Activated T-cell treated with anti-CD3 and anti-CD28 coated beads, Interleukin-2, amount 50 U/mL, for 48 hours (primary cell): ENCODE data around the gene ZSWIM2.
"Not testable (repeated sequence)": the region's sequence is repeated elsewhere in the genome, so short reads cannot be mapped to it uniquely, and the experiment has no call there.

Experiments
- DNase-seq, 2 experiments: peaks; one replicate each; pipeline ENCODE4 v3.0.0-alpha.2; 2020

The ZSWIM2 gene, protein sequence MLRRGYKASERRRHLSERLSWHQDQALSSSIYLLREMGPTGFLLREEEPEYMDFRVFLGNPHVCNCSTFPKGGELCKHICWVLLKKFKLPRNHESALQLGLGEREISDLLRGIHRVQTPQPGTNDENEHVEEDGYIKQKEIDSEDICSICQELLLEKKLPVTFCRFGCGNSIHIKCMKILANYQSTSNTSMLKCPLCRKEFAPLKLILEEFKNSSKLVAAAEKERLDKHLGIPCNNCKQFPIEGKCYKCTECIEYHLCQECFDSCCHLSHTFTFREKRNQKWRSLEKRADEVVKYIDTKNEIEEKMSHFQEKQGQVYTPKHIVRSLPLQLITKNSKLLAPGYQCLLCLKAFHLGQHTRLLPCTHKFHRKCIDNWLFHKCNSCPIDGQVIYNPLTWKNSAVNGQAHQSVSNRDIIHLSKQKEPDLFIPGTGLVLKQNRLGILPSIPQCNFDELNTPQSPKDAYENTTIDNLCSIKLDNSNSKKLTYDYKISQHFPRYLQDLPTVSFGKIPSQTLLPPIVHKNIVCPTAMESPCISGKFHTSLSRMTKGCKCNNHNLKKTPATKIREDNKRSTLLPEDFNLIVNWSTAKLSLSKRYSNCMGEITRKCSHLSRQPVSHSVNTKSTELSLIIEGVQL

DNA sequence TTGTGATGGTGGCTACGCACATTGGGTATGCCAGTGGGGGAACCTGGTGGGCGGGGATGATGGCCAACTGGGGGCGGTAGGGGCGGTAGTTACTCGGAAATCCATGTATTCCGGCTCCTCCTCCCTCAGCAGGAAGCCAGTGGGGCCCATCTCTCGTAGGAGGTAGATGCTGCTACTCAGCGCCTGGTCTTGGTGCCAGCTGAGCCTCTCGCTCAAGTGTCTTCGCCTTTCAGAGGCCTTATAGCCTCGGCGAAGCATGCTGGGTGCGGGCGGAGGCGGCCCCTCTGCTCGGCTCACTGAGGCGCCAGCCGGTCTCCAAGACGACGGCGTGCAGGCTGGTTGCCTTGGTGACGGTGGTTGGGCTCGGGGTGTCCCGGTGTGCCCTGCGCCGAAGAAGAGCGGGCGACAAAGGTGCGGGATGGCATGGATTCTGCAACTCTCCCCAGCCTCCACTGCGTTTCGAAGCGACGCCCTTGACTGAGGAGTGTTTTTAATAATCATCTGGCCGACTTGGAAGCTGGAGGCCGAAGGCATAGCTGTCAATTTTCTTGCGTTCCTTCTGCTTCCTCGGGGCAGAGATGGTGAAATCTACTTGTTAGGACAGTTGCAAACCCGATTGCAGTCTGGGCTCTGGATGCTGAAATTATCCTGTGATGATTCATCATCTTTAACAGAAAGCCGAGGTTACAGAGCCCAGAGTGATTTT, at the start of gene ZSWIM2:
TSS of gene ZSWIM2 (minus strand) at position 298 of the 706 bp plus-strand sequence. CDS start at position 258, 40 bp downstream.
- peak; percentile 22 to 32 for DNase-seq

DNA sequence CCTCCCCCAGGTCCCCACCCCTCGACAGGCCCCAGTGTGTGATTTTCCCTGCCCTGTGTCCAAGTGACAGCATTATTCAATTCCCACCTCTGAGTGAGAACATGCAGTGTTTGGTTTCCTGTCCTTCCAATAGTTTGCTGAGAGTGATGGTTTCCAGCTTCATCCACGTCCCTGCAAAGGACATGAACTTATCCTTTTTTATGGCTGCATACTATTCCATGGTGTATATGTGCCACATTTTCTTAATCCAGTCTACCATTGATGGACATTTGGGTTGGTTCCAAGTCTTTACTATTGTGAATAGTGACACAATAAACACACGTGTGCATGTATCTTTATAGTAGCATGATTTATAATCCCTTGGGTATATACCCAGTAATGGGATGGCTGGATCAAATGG, 47.2 kb upstream of the ZSWIM2 start:
- DNase-seq: not testable (repeated sequence)

DNA sequence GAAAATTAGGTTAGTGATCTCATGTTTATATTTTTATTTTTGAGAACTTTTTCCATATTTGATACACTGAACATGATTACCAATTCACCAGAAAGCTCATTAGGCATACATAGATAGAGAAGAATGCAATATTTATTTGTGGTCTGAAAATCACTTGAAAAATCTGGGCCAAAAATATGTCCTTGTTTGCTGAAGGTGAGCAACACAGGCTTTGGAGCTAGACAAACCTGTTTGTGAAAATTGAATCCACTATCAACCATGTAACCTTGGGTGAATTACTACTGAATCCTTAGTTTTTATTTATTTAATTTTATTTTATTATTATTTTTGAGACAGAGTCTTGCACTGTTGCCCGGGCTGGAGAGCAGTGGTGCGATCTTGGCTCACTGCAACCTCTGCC, 46.5 kb upstream of the ZSWIM2 start:
- no peak for DNase-seq

DNA sequence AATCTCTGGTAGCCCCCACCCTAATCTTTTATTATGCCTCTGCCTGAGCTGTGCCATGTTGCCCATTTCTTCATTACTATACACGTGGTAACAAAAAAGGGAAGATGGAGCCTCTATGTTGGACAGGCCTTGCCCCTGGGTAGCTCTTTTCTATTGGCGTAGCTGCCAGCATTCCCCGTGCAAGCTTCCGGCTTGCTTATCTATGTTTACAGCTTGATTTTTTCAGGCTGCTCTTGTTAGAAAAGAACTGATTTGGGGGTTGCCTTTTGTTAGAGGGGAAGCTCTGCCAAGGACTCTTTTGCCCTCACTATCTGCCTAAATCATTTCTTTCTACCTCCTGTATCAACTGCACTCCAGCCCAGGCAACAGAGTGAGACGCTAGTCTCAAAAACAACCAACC, 45.5 kb upstream of the ZSWIM2 start:
- no peak for DNase-seq

DNA sequence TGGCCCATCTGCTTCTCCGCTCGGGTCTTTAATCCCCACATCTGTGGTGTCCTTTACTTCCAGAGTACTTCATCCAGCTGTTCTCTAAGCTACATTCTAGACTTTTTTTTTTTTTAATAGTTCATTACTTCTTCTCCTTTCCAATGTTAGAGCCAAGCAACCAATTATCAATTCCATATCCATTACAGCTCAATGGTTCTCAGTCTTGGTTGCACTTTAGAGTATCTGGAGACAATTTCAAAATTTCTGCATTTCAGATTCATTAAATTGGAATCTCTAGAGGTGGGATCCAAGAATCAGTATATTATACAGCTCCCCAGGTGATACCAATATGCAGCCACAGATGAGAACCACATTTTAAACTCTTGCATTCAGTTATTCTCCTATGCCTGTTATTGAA, 43.9 kb upstream of the ZSWIM2 start:
- DNase-seq: no peak

DNA sequence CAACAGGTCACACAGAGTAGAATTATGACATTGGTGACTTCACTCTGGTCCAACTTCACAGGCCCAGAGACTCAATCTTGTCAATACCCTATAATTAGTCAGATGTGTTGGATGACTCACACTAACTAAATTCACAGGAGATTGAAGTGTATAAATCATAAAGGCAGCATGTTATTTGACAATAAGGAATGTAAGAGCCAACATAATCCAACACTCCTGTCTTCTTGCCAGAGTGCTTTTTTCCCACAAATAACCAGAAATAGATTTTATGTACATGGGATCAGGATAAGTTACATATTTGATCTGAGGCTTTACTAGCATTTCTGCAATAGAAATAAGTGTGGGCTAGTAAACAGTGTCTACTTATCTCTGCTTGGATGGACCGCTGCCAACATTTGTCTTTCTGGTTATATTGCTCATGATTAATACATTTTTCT, 42.2 kb upstream of the ZSWIM2 start:
- DNase-seq: no peak

DNA sequence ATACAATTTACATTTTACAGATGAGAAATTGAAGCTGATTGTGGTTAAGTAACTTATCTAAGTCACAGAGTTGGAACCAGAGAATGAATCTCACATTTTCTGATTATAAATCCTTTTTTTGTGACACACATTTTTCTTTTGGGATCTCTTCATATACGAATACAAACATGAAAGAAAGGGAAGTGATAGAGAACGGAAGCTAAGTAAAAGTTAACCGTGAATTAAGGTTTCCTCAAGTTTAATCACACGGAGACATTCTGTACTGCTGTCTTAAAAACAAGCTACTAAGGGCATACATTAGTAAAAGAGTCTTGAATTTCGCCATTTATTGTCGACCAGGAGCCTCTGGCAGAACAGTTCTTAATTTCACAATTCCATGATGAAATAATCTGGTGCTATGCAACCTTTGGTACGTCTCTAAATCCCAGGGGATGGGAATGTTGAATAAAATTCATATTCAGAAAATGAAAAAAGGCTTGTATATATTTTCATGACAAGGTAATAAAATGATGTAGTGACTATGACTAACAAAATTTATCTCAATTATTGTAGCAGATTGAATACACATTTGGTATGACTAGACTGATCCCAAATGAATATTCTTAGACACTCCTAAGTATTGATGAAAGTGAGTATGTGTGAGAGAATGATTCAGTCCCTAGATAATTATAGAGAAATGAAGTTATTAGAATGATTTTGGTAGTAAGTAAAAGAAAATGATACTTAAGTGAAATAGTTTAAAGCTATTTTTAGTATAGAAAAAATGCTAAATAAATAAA, 40.3 kb upstream of the ZSWIM2 start:
- no peak for DNase-seq

DNA sequence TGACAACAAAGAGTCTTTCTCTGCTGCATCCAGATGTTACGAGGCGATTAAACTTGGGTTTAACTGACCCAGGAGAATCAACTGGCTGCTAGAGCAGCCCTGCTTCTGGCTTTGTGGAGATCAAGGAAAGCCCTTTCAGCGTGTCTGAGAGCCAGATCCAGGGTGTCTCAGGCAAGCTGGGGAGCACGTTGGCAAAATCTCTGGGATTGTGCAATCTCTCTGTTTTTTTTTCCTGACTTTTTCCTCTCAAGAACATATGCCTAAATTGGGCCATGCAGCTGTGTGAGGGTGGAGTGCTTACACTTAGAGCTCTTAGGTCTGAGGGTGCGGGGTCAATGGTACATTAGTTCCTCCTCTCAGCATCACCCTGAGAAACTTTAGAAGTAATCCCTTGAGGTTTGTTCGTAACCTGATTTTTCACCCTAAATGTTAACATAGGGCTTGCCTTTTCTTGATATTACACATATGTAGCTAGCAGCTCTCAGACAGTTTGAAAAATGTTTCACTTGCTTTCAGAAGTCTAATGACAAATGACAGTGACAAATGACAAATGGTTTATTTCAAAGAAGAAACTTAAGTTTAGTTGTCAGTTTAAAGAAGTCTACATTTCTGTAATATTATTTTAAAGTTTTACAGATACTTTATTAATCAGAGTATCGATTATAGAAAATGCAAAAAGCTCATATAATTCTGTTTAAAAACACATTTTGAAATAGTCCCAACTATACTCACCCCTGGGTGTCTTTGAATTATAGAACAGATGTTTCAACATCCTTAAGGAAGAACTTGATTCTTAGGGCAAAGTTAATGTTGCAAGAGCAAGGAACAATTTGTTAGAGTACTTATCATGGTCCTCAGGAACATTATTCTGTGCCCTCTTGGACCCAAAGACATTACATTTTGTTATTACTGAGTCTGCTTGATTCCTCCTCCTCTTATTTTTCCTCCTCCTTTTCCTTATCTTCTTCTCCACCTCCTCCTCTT, 38.4 kb upstream of the ZSWIM2 start:
- DNase-seq: no peak

DNA sequence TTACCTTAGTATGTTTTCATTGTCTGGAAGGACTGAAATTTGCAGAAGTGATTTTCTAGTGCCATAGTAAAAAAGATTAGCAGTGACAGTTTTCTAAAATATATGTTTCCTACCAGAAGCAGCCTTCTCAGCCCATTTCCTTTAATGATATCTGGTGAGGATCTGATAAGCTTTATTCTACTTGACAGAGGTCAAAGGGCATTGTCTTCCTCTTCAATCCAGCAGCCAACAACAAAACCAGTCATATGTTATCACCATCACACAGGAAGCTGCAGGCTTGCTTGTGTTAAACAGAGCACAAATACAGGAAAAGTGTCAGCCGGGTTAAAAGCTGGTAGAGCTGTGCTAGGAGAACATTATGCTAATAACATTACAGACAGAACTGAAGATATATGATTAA, 35.6 kb upstream of the ZSWIM2 start:
- no peak for DNase-seq

DNA sequence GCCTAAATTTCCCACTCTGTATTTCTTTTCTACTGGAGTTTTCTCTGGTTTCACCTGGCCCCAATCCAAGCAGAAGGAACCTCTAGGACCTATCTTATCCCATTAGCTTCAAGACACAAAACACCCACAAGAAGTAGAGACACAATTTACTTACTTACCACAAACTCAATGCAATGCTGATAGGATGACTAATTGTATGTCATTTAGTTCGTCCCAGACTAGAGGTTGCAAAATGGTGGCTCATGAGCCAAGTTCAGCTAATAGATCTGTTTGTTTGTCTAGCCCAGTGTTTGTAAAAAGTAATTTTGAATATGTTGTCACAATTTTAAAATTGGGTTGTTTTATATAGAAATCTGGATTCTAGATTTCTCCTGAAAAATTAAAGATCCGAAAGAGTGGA, 34.7 kb upstream of the ZSWIM2 start:
- DNase-seq: no peak

DNA sequence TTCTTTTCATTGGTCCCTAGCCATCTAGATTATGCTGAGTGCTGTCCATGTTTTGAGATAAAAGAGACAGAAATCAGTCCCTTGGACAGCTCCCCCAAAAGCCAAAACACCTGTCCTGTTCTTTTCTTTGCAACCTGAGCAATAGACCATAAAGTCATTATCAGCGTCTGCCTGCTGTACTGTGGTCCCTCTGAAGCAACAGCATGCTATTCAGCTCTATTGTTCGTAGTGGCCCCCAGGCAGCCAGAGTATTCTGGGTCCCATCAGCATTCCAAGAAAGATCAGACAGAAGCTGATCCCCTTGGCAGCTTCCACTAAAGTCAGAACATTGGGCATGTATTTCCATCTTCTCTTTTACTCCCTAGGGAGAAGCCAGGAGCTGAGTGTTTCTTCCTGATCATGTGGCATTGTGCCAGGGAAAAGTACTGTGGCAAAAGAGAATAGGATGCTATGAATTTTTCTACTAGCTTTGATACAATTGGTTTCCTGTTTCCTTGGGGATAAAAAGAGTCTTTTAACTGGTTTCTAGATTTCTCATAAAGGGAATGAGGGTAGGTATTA, 33.6 kb upstream of the ZSWIM2 start:
- DNase-seq: no peak

DNA sequence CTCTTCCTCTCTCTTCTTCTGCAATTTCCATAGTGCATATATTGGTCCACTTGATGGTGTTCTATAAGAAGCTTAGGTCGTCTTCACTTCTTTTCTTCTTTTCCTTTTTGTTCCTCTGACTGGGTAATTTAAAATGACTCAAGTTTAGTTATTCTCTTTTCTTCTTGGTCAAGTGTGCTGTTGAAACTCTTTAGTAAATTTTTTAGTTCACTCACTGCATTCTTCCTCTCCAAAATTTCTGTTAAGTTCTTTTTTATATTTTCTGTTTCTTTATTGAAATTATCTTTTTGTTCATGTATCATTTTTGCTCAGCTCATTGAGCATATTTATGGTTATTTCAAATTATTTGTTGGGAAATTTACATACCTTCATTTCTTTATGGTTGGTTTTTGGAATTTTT, 32.7 kb upstream of the ZSWIM2 start:
- DNase-seq: no peak

DNA sequence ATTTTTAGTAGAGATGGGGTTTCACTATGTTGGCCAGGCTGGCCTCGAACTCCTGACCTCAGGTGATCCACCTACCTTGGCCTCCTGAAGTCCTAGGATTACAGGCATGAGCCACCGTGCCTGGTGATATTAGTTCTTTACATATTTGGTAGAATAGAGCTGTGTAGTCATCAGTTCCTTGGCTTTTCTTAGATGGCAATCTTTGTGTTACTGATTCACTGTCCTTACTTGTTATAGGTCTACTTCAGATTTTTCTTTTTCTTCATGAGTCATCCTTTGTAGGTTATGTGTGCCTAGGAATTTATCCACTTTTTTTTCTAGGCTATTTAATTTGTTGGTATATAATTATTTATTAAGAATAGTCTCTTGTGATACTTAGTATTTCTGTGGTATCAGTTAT, 30.3 kb upstream of the ZSWIM2 start:
- DNase-seq: no peak

DNA sequence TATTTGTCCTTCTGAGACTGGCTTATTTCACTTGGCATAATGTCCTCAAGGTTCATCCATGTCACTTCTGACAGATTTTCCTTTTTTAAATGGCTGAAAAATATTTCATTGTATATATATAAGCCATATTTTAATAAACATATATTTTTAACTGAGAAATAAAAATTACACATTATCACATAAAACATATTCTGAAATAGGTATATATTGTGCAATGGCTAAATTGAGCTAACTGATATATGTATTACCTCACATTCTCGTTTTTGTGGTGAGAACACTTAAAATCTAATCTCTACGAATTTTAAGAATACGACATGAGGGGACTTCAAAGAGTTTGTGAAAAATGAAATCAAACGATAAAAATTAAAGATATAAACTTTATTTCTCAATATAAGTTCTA, 25.7 kb upstream of the ZSWIM2 start:
- DNase-seq: no peak

DNA sequence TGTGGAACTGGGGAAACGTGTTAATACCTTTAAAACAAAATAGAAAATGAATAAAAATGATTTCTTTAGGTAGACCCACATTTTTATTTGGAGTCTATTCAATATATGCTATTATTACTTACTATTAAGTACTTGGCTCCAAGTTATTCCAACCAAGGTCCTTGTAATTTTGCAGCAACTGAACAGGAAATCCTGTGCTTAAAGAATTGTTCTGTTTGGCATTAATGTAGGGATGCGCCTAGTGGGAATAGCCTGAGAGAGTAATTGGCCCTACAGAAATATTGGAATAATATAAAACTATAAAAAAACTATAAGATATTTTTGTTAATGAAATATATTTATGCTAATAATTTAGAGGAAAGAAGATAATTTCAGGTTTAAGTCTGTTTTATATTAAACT, 22.9 kb upstream of the ZSWIM2 start:
- DNase-seq: no peak

DNA sequence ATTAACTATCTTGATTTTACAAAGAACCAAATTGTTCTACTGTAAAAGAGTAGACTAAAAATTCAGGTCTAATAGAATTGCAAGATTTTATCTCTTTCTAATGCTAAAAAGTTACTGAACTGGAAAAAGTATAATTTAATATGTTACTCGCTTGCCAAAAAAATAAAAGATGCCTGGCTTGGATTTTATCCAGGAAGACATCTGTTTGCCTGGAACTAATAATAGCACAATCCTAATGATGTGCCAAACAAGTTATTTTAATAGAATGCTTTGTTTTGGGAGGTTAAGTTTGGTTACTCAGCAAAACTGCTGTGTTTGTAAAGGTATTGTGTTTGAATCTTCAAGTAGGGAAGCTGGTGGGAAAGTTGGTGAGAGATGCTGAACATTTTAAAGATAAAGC, 19.4 kb upstream of the ZSWIM2 start:
- DNase-seq: no peak

DNA sequence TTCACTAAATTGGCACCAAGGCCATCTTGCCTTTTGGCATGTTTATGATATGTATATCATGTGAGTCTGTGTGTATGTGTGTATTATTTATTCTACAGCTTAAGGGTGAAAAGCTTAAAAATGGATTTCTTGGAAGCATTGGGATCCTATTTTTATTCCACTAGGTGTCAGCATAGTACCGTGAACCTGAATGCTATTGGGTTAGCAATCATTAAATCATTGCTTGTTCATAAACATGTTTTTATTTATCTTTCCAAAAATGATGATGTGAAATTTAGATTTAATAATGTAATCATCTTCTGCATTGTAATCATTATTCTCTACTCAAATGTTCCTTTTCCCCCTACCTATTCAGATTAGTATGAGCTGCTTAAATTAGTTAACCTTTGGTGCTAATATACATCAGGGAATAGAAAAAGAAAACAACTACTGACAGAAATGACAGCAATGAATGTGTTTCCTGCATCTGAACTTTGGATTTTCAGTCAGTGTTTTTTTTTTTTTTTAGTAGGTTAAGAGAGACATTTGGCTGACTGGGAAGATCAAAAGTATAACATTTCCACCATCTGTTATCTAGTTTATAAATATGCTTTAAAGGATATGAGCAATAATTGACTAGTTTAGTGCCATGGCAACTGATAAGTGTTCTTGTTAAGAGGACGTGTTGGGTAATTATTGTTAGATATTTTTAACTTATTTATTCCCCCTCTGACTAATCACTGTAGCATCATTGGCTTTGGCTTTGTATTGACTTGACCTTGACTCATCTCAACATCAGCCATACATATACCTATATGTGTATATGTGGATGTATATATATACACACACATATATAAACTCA, 14.1 kb upstream of the ZSWIM2 start:
- no peak for DNase-seq

DNA sequence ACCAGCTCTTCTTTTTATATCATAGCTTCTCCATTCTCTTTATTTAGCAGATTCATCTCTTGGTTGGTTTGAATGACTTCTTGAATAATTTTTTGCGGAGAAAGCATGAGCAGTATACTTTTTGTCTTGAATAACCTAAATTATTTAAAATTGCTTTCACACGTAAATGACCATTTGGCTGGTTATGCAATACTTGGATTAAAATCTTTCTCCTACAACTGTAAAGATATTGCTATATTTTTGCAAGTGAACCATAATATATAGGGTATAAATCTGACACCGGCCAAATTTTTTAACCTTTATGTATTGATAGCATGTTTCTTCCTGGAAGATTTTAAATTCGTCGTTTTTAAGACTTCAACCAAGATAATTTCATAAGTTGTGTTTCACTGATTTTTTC, 6.2 kb upstream of the ZSWIM2 start:
- no peak for DNase-seq

DNA sequence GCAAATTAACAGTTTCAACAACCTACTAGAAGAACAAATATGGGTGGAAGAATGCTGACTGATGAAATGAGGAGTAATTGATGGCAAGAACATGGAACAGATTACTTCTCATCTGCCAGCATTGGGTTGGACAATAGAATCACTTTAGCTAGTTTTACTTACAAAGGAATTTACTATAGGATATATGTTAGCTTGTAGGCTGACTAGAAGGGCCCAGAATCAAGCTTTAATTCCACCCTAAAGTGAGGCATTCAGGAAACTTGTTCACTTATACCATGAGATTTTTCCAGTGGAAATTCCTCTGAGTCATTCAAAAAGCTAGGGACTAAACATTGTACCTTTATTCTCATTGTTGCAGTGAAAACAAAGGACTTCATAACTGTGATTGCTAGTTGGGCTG, 5.0 kb upstream of the ZSWIM2 start:
- no peak for DNase-seq

DNA sequence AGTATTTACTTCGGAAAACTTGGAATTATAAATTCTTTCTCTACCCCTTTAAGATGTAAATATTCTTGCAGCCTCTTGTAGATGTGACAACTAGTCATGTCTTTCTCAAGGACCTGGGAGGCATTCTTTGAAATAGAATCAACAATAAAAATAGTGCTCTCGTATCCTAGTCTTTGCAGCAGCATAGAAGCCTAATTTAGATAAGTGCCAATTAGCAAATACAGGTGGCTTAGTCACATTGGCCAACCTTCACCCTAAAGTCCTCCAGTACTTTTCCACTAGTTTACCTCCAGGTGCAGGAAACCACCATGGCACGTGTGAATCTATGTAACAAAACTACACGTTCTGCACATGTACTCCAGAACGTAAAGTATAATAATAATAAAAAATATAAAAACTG, 3.5 kb upstream of the ZSWIM2 start:
- no peak for DNase-seq

DNA sequence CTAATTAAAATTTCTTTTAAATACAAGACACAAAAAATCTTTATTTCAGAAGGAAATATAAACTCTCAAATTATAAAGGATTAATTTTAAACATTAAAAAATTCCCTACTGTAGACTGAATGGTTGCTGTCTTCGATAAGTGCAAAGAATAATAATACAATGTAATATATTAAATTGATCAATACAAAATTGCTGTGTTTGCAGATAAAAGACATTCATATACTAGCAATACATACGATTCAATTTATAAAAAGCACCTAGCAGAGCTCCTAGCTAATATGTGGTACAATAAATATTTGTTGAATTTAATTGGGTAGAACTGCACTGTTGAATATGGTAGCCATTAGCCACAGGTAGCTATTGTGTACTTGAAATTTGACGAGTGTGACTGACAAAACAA, 6.6 kb downstream of the ZSWIM2 start:
- DNase-seq: no peak
